SH-SY5Y (cell line): ENCODE results near the gene ANXA1.

Source experiments
- GATA2 ChIP-seq: IDR thresholded peaks from 2 replicates; pipeline ENCODE4 v1.6.1; 2011; ENCODE audit warnings: mild to moderate bottlenecking, low read depth, low read length
- GATA3 ChIP-seq: IDR thresholded peaks from 2 replicates; pipeline ENCODE4 v1.6.1; 2011; ENCODE audit warnings: low read depth, mild to moderate bottlenecking, low read length, moderate library complexity

ANXA1 gene

GRCh38 chr9:73202980-73203379 is 51.3 kb downstream of the ANXA1 start:
- TF ChIP-seq GATA2 (no peak), GATA3 (no peak)

GRCh38 chr9:73204936-73205335 is 53.3 kb downstream of the ANXA1 start:
- TF ChIP-seq GATA3 (no peak), GATA2 (no peak)

GRCh38 chr9:73206851-73207250 is 55.2 kb downstream of the ANXA1 start:
- no peak for TF ChIP-seq GATA2
- TF ChIP-seq GATA3, result no peak

- no peak for TF ChIP-seq GATA2
- no peak for TF ChIP-seq GATA3
Measured at GRCh38 chr9:73210886-73211666, 59.4 kb downstream of the ANXA1 start.

GRCh38 chr9:73213300-73213699 is 61.6 kb downstream of the ANXA1 start:
- TF ChIP-seq GATA3 (no peak), GATA2 (no peak)

- TF ChIP-seq GATA3 (no peak), GATA2 (no peak)
Measured at GRCh38 chr9:73215249-73215648, 63.6 kb downstream of the ANXA1 start.

- TF ChIP-seq GATA3 (no peak), GATA2 (no peak)
Measured at GRCh38 chr9:73216100-73216499, 64.4 kb downstream of the ANXA1 start.
